HG03064 (cell line): Measurements from ENCODE around the gene CABP2.
"Not testable (repeated sequence)": the region's sequence is repeated elsewhere in the genome, so short reads cannot be mapped to it uniquely, and the experiment has no call there.

Source experiments
- ATAC-seq: cut with Tn5 transposase; IDR thresholded peaks from one replicate; pipeline ENCODE4 v1.9.1; 2021; ENCODE audit warnings: low read depth; ENCODE audit not compliant: unreplicated experiment

Gene CABP2

DNA sequence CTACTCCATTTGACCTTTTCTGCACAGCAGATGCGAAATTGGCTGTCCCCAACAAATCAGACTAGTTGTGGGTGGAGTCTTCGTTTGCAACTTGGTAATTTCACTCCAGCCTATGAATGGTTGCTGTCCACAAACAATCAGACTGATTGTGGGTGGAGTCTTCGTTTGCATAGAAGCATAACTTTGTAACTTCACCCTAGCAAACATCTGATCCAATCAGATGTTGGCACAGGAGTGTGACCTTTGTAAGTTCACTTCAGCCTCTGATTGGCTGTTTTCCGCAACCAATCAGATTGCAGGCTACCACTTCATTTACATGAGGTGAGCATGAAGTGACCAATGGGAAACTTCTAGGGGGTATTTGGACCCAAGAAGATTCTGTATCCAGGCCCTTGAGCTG, 16.3 kb upstream of the CABP2 start:
- ATAC-seq = no peak

DNA sequence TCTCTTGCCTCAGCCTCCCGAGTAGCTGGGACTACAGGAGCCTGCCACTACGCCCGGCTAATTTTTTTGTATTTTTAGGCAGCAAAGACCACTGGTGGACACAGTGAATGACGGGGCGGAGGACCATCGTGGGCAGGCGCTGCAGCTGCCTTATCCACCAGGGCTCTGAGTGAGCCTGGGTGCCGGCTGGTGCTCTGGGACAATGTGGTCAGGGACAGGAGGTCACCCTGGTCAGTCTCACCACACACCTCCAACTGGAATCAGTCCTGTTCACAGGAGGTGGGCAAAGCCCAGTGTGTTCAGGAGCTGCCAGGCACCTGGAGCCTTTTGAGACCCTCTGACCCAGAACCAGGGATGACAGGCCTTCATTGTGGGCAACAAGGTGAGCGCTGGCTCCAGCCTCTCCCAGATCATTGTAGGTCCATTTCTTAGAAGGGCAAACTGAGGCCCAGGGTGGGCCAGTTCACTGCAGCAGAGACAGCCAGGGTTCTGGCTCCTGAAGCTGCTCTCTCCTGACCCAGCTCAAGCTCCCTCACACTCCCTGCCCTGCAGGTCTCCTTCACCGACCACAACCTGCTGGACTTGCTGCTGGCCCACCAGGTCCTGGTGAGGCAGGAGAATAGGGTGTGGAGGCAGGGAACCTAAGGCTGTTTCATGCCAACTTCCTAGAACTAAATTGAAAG, 15.7 kb upstream of the CABP2 start:
- ATAC-seq = no peak

- no peak for ATAC-seq
These were observed 15.1 kb upstream of the CABP2 start for GRCh38 chr11:67538306-67538705.

DNA sequence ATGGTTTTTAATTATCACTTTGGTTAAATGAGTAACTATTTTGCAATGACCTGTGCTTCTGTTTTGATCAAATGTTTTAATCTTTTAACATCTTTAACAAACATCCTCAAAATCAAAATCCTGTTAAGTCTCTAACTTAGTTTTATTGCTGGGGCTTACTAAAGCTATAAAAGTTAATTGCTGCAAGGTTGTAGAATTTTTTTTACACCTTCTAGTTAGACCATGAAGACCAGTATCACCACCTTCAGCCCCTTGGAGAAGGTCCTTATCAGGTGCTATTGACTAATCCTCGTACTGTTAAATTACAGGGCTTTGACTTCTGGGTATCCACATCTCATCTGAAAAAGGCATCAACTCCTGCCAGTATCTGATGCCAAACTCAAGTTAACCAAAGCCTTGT, 12.3 kb upstream of the CABP2 start:
- no peak for ATAC-seq

GRCh38 chr11:67534070-67534679, 10.9 kb upstream of the CABP2 start:
- ATAC-seq = no peak

- no peak for ATAC-seq
These were observed 9.6 kb upstream of the CABP2 start for GRCh38 chr11:67532889-67533288.

- ATAC-seq = no peak
These were observed 7.0 kb upstream of the CABP2 start for GRCh38 chr11:67530282-67530592.

GRCh38 chr11:67528376-67528775, 5.1 kb upstream of the CABP2 start:
- ATAC-seq = no peak

- no peak for ATAC-seq
These were observed 2.2 kb upstream of the CABP2 start for GRCh38 chr11:67525275-67525976.

GRCh38 chr11:67524480-67524808, 1.2 kb upstream of the CABP2 start:
- no peak for ATAC-seq

DNA sequence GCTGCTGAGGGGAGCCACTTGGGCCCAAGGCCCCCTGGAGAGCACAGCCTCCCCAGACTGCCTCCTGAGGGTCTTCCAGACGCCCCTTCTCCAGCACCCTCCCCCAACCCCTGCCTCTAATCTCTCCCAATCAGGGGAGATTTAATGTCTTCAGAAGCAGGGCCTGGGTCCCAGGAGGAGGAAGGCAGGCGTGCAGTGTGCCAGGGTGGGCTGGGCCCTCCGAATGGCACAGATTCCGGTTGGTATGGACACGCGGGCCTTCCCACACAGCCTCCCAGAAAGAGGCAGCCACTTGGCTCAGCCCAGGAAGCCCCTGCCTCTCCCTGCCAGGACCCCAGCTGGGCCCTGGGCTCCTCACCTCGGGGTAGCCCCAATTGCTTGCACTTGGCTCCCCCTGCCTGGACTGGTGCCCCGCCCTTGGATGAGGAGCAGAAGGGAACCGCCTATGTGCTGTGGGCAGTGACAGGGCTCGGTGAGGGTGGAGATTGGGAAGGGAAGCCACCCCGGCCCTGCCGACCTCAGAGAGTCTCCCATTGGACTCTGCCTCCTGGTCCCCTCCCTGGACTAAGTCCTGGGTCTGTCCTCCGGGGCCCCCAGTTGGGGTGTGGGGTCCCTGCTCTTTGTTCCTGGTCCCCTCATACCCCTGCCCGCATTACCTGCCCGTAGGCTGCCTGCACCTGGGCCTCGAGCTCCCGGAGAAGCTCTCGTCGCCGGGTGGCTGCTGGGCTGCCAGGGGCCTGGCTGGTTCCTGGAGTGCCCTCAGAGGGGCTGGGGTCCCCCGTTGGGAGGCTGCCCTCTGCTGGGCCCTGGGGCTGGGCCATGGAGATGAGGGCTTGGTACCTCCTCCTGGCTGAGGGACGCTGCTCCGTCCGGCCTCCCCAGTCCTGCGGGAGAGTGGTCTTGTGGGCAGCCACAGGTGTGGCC, 572 bp upstream of the CABP2 start:
- no peak for ATAC-seq

- no peak for ATAC-seq
These were observed 908 bp downstream of the CABP2 start for GRCh38 chr11:67522338-67522737.

DNA sequence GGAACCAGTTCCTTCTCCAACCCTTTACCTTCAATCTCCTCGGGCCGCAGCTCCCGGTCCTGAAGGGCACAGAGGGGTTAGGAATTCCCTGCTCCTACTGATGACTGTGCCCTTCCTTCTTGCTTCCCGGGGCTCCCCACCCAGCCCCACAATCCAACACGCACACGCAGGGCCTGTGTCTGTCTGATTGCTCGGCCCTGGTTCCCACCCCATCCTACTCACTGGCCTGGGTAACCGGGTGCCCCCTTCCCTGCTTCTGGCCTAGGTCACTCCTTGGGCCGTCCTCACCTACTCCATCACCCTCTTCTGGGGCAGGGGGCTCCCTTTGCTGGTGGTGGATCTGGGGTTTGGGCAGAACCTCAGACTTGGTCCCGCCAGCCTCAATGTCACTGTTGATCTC, 1.3 kb downstream of the CABP2 start:
- no peak for ATAC-seq

GRCh38 chr11:67520856-67521824, 2.1 kb downstream of the CABP2 start:
- ATAC-seq = no peak

DNA sequence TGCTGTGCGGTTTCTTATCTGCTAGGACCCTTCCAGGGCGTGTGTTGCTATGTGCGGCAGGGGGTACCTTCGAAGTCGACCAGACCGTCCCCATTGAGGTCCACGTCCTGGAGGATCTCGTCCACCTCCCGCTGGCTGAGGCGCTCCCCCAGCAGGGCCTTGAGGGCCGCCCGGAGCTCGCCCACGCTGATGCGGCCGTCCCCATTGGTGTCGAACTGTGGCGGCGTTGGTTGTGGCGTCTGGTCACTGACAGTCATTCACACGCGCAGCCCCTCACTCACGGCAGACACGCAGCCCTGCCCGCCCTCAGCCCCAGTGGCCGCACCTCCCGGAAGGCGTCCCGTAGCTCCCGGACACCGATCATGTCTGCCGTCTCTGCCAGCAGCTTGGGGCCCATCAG, 3.5 kb downstream of the CABP2 start:
- no peak for ATAC-seq

- ATAC-seq = no peak
These were observed 5.3 kb downstream of the CABP2 start for GRCh38 chr11:67517784-67518552.

- ATAC-seq = no peak
These were observed 6.4 kb downstream of the CABP2 start for GRCh38 chr11:67516806-67517205.

GRCh38 chr11:67514116-67514515, 9.1 kb downstream of the CABP2 start:
- ATAC-seq = no peak

DNA sequence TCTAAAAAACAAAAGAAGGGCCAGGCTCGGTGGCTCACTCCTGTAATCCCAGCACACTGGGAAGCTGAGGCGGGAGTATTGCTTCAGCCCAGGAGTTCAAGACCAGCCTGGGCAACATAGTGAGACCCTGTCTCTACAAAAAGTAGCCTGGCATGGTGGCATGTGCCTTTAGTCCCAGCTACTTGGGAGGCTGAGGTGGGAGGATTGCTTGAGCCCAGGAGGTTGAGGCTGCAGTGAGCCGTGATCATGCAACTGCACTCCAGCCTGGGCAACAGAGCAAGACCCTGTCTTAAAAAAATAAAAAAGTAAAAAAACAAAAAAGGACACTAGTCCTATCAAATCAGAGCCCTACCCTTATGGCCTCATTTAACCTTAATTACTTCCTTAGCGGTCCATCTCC, 11.7 kb downstream of the CABP2 start:
- not testable (repeated sequence) for ATAC-seq

- no peak for ATAC-seq
These were observed 13.3 kb downstream of the CABP2 start for GRCh38 chr11:67510023-67510345.
